Chondrocyte (in vitro differentiated cells): ENCODE data around the gene WWC1. TPM values are rescaled to one million over a fixed set of nuclear protein-coding genes. Genes with fewer than 3 reads are reported as not detected.

Source experiments
- DNase-seq: peaks from one replicate; pipeline ENCODE4 v3.0.0; 2021; ENCODE audit warnings: mixed read lengths, low spot score
- H3K27ac Mint-ChIP-seq: one replicate; pipeline ENCODE4 v1.8.0; 2021; ENCODE audit warnings: mild to moderate bottlenecking, moderate library complexity, mixed read lengths; ENCODE audit not compliant: unreplicated experiment
- H3K27me3 Mint-ChIP-seq: 2 replicates; pipeline ENCODE4 v1.8.0; 2021; ENCODE audit warnings: low read depth, mixed read lengths
- H3K36me3 Mint-ChIP-seq: 2 replicates; pipeline ENCODE4 v1.8.0; 2021; ENCODE audit warnings: low read depth, mixed read lengths
- H3K4me1 Mint-ChIP-seq: 2 replicates; pipeline ENCODE4 v1.8.0; 2021; ENCODE audit warnings: low read depth, mild to moderate bottlenecking, mixed read lengths
- H3K4me3 Mint-ChIP-seq: one replicate; pipeline ENCODE4 v1.8.0; 2021; ENCODE audit warnings: mild to moderate bottlenecking, moderate library complexity, mixed read lengths; ENCODE audit not compliant: unreplicated experiment
- H3K9me3 Mint-ChIP-seq: 2 replicates; pipeline ENCODE4 v1.8.0; 2021; ENCODE audit warnings: low read depth, mixed read lengths
- CTCF ChIP-seq: fragments of 200-600 bp; sonication (generic); IDR thresholded peaks from 2 replicates; pipeline ENCODE4 v1.5.0; 2021; ENCODE audit warnings: antibody characterized with exemption, mild to moderate bottlenecking, moderate library complexity
- total RNA-seq: library from RNA; stranded (reverse); gene quantifications from 3 replicates; pipeline ENCODE4 v1.2.1, GENCODE V29; 2021

Gene WWC1
- total RNA-seq, 1 donor from 2014 or later: 2.1 TPM

GRCh38 chr5:168382421-168382820 lies 91.0 kb downstream of the WWC1 start:
- TF ChIP-seq CTCF: no peak
- Mint-ChIP-seq H3K4me3 (no peak overlapping the region), H3K4me1 (no peaks in the 10 kb centered on the region), H3K27me3 (no peaks in the 10 kb centered on the region), H3K27ac (no peak overlapping the region), H3K36me3 (peaks cover 4% of the 10 kb centered on the region), H3K9me3 (peaks cover 10% of the 10 kb centered on the region)
- no peak for DNase-seq

- Mint-ChIP-seq H3K27ac (no peak overlapping the region), H3K36me3 (peaks cover 10% of the 10 kb centered on the region), H3K27me3 (no peaks in the 10 kb centered on the region), H3K4me1 (no peaks in the 10 kb centered on the region), H3K9me3 (peaks cover 14% of the 10 kb centered on the region), H3K4me3 (no peak overlapping the region)
- DNase-seq: no peak
- TF ChIP-seq CTCF: no peak
These were observed 99.0 kb downstream of the WWC1 start for GRCh38 chr5:168390491-168390890.

- no peak for DNase-seq
- H3K4me1 Mint-ChIP-seq: no peaks in the 10 kb centered on the region
- H3K27me3 Mint-ChIP-seq: no peaks in the 10 kb centered on the region
- H3K9me3 Mint-ChIP-seq: peaks cover 14% of the 10 kb centered on the region
- H3K36me3 Mint-ChIP-seq: peaks cover 9% of the 10 kb centered on the region
- no peak overlapping the region for H3K4me3 Mint-ChIP-seq
- no peak for TF ChIP-seq CTCF
- no peak overlapping the region for H3K27ac Mint-ChIP-seq
These were observed 102.3 kb downstream of the WWC1 start for GRCh38 chr5:168393773-168394172.

- Mint-ChIP-seq H3K9me3 (no peaks in the 10 kb centered on the region), H3K27ac (no peak overlapping the region), H3K27me3 (peaks cover 1% of the 10 kb centered on the region), H3K4me3 (no peak overlapping the region), H3K36me3 (peaks cover 1% of the 10 kb centered on the region), H3K4me1 (peaks cover 24% of the 10 kb centered on the region)
- TF ChIP-seq CTCF: no peak
- no peak for DNase-seq
These were observed 109.2 kb downstream of the WWC1 start for GRCh38 chr5:168400429-168401220.

- H3K4me1 Mint-ChIP-seq: peaks cover 24% of the 10 kb centered on the region
These were observed 109.8 kb downstream of the WWC1 start for GRCh38 chr5:168401226-168401625.

More at GRCh38 chr5:168401226-168401625, 109.8 kb downstream of the WWC1 start:
- no peak overlapping the region for H3K4me3 Mint-ChIP-seq
- DNase-seq: no peak
- no peaks in the 10 kb centered on the region for H3K9me3 Mint-ChIP-seq
- peaks cover 1% of the 10 kb centered on the region for H3K36me3 Mint-ChIP-seq
- H3K27ac Mint-ChIP-seq: no peak overlapping the region
- no peak for TF ChIP-seq CTCF
- H3K27me3 Mint-ChIP-seq: peaks cover 1% of the 10 kb centered on the region
